Eye (tissue), 1 donor: ENCODE data around the gene CEP85.
A peak's percentile ranks its signal among the peaks of the same experiment; 100 is the strongest.

ENCODE experiments used
- DNase-seq: peaks from one replicate; pipeline ENCODE4 v3.0.0-alpha.2; 2015

The CEP85 gene

GRCh38 chr1:26317612-26318337, 83.8 kb downstream of the CEP85 start, which contains the start of gene CD52:
Gene CD52 (plus strand): TSS chr1:26317958. CDS start chr1:26318018, 60 bp downstream.
- DNase-seq: no peak

- no peak for DNase-seq
Observed at GRCh38 chr1:26318338-26319064, 84.5 kb downstream of the CEP85 start.

DNA sequence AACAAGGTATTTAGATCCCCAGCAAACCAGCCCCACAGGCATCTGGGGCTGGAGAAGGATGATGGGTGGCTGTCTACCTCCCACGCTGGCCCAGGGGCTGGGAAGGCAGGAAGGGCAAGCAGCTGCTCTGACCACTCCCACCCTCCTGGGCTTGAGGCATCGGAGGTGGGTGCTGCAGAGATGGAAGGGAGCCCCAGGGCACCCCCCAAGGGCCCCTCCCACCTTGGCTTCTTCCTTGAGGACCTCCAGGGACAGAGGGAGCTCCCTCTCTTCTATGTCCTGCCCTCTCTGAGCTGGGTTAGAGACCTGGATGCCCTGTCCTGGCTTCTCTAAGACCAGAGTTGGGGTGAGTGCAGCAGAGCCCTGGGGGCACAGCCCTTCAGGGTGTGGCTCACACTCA, 86.9 kb downstream of the CEP85 start:
- no peak for DNase-seq

- peak; percentile 95 for DNase-seq
Observed at GRCh38 chr1:26321315-26322041, 87.5 kb downstream of the CEP85 start.

GRCh38 chr1:26322042-26322331, 88.0 kb downstream of the CEP85 start:
- no peak for DNase-seq

- no peak for DNase-seq
Observed at GRCh38 chr1:26323382-26323781, 89.4 kb downstream of the CEP85 start.

GRCh38 chr1:26324550-26324949, 90.5 kb downstream of the CEP85 start:
- no peak for DNase-seq

GRCh38 chr1:26327956-26328362, 94.0 kb downstream of the CEP85 start:
- no peak for DNase-seq
